DOHH2 (cell line): ENCODE results near the gene RABL2B.
A peak's percentile ranks its signal among the peaks of the same experiment; 100 is the strongest.
"Not testable (repeated sequence)": the region's sequence is repeated elsewhere in the genome, so short reads cannot be mapped to it uniquely, and the experiment has no call there.

Experiments used
- H3F3A ChIP-seq: fragments of 200-600 bp; sonication (generic), shearing (Covaris generic); 2 replicates; pipeline ENCODE4 v1.6.0; 2016; ENCODE audit warnings: antibody characterized with exemption, mild to moderate bottlenecking; ENCODE audit not compliant: control insufficient read depth, insufficient read depth
- H3K27ac ChIP-seq: fragments of 200-600 bp; sonication (generic); 2 replicates; pipeline ENCODE4 v1.5.1; 2014; ENCODE audit warnings: low read depth, mild to moderate bottlenecking, low read length, moderate library complexity
- H3K27me3 ChIP-seq: fragments of 200-600 bp; sonication (generic); 2 replicates; pipeline ENCODE4 v1.6.1; 2014; ENCODE audit warnings: mild to moderate bottlenecking, low read length, mixed read lengths; ENCODE audit not compliant: control insufficient read depth
- H3K36me3 ChIP-seq: fragments of 200-600 bp; sonication (generic); 2 replicates; pipeline ENCODE4 v1.6.1; 2014; ENCODE audit warnings: mild to moderate bottlenecking, low read length, moderate library complexity, mixed read lengths; ENCODE audit not compliant: control insufficient read depth
- H3K4me1 ChIP-seq: fragments of 200-600 bp; sonication (generic); 2 replicates; pipeline ENCODE4 v1.6.1; 2014; ENCODE audit warnings: mild to moderate bottlenecking, low read length, mixed read lengths; ENCODE audit not compliant: control insufficient read depth
- H3K4me2 ChIP-seq: fragments of 200-600 bp; sonication (generic); 2 replicates; pipeline ENCODE4 v1.6.0; 2014; ENCODE audit warnings: mild to moderate bottlenecking, low read length, moderate library complexity
- H3K4me3 ChIP-seq: fragments of 200-600 bp; sonication (generic); 2 replicates; pipeline ENCODE4 v1.5.1; 2014; ENCODE audit warnings: mild to moderate bottlenecking, low read length, mixed read lengths
- H3K79me2 ChIP-seq: fragments of 200-600 bp; sonication (generic); 2 replicates; pipeline ENCODE4 v1.6.1; 2014; ENCODE audit warnings: mild to moderate bottlenecking, low read length, mixed read lengths; ENCODE audit not compliant: control insufficient read depth
- H3K9me2 ChIP-seq: fragments of 200-600 bp; sonication (generic); replicated peaks from 2 replicates; pipeline ENCODE4 v1.6.1; 2014; ENCODE audit warnings: mild to moderate bottlenecking, low read length, mixed read lengths; ENCODE audit not compliant: control insufficient read depth
- H3K9me3 ChIP-seq: fragments of 200-600 bp; sonication (generic); 2 replicates; pipeline ENCODE4 v1.6.1; 2014; ENCODE audit warnings: antibody characterized with exemption, low read length, mixed read lengths; ENCODE audit not compliant: control insufficient read depth, insufficient read depth
- H4K20me1 ChIP-seq: fragments of 200-600 bp; sonication (generic); 2 replicates; pipeline ENCODE4 v1.6.0; 2014; ENCODE audit warnings: low read depth, mild to moderate bottlenecking, antibody characterized with exemption, low read length, moderate library complexity; ENCODE audit not compliant: control insufficient read depth, insufficient read depth
- TF ChIP-seq, protein P1 (sequence below): fragments of 200-600 bp; sonication (generic); IDR thresholded peaks from one replicate; pipeline ENCODE4 v1.5.1; 2014; ENCODE audit warnings: antibody characterized with exemption, mild to moderate bottlenecking, low read depth, low read length; ENCODE audit not compliant: poor library complexity, severe bottlenecking

RABL2B gene

DNA sequence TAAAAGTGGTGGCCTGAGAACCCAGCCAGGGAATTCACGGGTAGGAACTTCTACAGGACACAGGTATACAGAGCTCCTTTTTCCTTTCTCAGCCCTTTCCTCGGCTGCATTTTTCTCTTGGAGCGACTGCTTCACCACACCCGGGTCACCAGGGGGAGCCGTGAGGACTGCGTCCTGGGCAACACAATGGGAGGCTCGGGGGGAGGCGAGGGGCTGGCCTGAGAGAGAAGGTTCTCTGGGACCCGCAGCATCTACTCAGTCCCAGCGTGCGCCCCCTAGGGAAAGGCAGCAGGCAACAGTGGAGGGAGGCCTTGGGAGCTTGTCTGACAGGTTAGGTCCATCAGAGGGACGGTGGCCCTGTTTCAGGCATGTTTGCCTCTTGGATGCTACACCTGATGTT lies 8.3 kb downstream of the RABL2B start:
- not testable (repeated sequence) for H4K20me1 ChIP-seq, H3K4me2 ChIP-seq, H3K36me3 ChIP-seq, H3K27ac ChIP-seq, H3F3A ChIP-seq, H3K79me2 ChIP-seq, H3K4me3 ChIP-seq, H3K27me3 ChIP-seq, H3K9me2 ChIP-seq, H3K4me1 ChIP-seq, H3K9me3 ChIP-seq
- TF ChIP-seq, protein P1, sequence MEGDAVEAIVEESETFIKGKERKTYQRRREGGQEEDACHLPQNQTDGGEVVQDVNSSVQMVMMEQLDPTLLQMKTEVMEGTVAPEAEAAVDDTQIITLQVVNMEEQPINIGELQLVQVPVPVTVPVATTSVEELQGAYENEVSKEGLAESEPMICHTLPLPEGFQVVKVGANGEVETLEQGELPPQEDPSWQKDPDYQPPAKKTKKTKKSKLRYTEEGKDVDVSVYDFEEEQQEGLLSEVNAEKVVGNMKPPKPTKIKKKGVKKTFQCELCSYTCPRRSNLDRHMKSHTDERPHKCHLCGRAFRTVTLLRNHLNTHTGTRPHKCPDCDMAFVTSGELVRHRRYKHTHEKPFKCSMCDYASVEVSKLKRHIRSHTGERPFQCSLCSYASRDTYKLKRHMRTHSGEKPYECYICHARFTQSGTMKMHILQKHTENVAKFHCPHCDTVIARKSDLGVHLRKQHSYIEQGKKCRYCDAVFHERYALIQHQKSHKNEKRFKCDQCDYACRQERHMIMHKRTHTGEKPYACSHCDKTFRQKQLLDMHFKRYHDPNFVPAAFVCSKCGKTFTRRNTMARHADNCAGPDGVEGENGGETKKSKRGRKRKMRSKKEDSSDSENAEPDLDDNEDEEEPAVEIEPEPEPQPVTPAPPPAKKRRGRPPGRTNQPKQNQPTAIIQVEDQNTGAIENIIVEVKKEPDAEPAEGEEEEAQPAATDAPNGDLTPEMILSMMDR: peak; percentile 59

DNA sequence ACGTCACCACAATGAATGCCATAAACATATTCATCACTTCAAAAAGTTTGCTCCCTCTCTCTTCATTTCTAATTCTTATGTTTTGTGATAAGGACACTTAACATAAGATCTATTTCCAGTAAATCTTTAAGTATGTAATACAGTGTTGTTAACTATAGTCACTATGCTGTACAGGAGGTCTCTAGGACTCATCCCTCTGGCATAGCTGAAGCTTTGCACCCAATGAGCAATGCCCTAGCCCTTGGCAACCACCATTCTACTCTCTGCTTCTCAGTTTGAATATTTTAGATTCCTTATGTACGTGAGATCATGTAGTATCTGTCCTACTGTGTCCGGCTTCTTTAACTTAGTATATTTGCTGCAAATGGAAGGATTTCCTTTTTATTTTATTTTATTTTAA lies 19.1 kb downstream of the RABL2B start:
- not testable (repeated sequence) for H3K79me2 ChIP-seq, H3K4me3 ChIP-seq, H3F3A ChIP-seq, H3K36me3 ChIP-seq, H3K4me2 ChIP-seq, H3K27ac ChIP-seq, H3K9me3 ChIP-seq, H4K20me1 ChIP-seq, H3K27me3 ChIP-seq, H3K4me1 ChIP-seq, H3K9me2 ChIP-seq

DNA sequence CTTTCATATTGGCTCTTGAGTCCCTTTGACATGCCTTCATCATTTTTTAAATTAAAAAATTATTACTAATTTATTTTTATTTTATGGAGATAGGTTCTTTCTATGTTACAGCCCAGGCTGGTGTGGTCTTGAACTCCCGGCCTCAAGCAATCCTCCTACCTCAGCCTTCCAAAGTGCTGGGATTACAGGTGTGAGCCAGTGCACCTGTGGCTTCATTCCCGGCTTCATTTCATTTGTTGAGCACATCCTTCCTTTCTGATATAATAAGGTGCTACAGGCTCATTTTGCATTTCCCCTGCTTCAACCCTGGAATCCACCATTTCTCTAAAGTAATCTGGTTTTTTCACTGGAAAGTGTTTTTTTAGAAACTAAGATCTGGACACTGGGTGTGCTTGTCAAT lies 21.6 kb downstream of the RABL2B start:
- H3K9me3 ChIP-seq, H3K4me2 ChIP-seq, H3K4me1 ChIP-seq, H3F3A ChIP-seq, H3K36me3 ChIP-seq, H3K9me2 ChIP-seq, H3K4me3 ChIP-seq, H4K20me1 ChIP-seq, H3K79me2 ChIP-seq, H3K27ac ChIP-seq, H3K27me3 ChIP-seq: not testable (repeated sequence)

DNA sequence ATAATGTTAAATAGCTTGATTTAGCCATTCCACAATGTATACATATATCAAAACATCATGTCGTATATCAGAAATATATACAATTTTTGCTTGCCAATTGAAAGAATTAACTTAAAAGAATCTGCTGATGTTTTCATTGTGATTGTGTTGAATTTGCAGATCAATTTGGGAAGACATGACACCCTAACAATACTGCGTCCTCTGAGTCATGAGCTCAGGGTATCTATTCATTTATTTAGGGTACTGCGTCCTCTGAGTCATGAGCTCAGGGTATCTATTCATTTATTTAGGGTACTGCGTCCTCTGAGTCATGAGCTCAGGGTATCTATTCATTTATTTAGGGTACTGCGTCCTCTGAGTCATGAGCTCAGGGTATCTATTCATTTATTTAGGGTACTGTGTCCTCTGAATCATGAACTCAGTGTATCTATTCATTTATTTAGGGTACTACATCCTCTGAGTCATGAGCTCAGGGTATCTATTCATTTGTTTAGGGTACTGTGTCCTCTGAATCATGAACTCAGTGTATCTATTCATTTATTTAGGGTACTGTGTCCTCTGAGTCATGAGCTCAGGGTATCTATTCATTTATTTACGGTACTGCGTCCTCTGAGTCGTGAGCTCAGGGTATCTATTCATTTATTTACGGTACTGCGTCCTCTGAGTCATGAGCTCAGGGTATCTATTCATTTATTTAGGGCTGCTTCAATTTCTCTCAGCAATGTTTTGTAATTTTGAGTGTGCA lies 23.7 kb downstream of the RABL2B start:
- H3K4me2 ChIP-seq, H3K4me3 ChIP-seq, H3F3A ChIP-seq, H3K79me2 ChIP-seq, H3K9me2 ChIP-seq, H3K36me3 ChIP-seq, H3K4me1 ChIP-seq, H3K27ac ChIP-seq, H3K9me3 ChIP-seq, H4K20me1 ChIP-seq, H3K27me3 ChIP-seq: not testable (repeated sequence)

DNA sequence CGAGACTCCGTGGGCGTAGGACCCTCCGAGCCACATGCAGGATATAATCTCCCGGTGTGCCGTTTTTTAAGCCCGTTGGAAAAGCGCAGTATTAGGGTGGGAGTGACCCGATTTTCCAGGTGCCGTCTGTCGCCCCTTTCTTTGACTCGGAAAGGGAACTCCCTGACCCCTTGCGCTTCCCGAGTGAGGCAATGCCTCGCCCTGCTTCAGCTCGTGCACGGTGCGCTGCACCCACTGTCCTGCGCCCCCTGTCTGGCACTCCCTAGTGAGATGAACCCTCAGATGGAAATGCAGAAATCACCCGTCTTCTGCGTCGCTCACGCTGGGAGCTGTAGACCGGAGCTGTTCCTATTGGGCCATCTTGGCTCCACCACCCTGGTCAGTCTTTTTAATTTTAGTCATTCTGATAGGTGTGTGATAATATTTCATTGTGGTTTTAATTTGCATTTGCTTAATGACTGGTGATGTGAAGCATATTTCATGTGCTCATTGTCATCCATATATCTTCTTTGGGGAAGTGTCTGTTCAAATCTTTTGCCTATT lies 26.4 kb downstream of the RABL2B start:
- not testable (repeated sequence) for H4K20me1 ChIP-seq, H3K36me3 ChIP-seq, H3K27me3 ChIP-seq, H3K9me3 ChIP-seq, H3K9me2 ChIP-seq, H3K79me2 ChIP-seq, H3K4me1 ChIP-seq, H3F3A ChIP-seq
- peak overlapping the region; percentile 73 for H3K27ac ChIP-seq
- peak overlapping the region; percentile 54 for H3K4me2 ChIP-seq
- TF ChIP-seq, protein P1: peak; percentile 44
- peak overlapping the region; percentile 59 for H3K4me3 ChIP-seq

DNA sequence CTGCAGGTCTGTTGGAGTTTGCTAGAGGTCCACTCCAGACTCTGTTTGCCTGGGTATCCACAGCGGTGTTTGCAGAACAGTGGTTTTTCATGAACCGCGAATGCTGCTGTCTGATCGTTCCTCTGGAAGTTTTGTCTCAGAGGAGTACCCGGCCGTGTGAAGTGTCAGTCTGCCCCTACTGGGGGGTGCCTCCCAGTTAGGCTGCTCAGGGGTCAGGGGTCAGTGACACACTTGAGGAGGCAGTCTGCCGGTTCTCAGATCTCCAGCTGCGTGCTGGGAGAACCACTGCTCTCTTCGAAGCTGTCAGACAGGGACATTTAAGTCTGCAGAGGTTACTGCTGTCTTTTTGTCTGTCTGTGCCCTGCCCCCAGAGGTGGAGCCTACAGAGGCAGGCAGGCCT lies 27.0 kb downstream of the RABL2B start:
- not testable (repeated sequence) for H4K20me1 ChIP-seq, H3K9me3 ChIP-seq, H3K27me3 ChIP-seq, H3K79me2 ChIP-seq, H3K4me1 ChIP-seq, H3K36me3 ChIP-seq, H3K9me2 ChIP-seq, H3F3A ChIP-seq
- peak overlapping the region; percentile 59 for H3K4me3 ChIP-seq
- H3K27ac ChIP-seq: peak overlapping the region; percentile 73
- H3K4me2 ChIP-seq: peak overlapping the region; percentile 54

DNA sequence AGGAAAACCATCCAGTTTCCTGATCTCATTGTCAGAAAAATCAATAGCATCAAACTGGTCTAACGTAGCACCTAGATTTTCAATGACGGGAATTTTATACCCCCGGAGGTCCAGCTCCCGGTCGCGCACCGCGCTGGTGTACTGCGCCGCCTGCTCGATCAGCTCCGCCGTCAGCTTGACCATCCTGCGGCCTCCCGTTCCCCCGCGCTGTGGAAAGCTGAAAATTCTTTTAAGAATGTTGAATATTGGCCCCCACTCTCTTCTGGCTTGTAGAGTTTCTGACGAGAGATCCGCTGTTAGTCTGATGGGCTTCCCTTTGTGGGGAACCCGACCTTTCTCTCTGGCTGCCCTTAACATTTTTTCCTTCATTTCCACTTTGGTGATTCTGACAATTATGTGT lies 28.2 kb downstream of the RABL2B start:
- not testable (repeated sequence) for H3F3A ChIP-seq, H3K27ac ChIP-seq, H3K36me3 ChIP-seq, H3K4me3 ChIP-seq, H3K9me2 ChIP-seq, H3K27me3 ChIP-seq, H4K20me1 ChIP-seq, H3K4me2 ChIP-seq, H3K9me3 ChIP-seq, H3K4me1 ChIP-seq, H3K79me2 ChIP-seq
